Measurements from ENCODE around the gene ONECUT3. TPM values are rescaled to one million over a fixed set of nuclear protein-coding genes. Genes with fewer than 3 reads are reported as not detected.

ONECUT3 gene
- total RNA-seq, 1 experiment from 2014 or later = 20.0 TPM

DNA sequence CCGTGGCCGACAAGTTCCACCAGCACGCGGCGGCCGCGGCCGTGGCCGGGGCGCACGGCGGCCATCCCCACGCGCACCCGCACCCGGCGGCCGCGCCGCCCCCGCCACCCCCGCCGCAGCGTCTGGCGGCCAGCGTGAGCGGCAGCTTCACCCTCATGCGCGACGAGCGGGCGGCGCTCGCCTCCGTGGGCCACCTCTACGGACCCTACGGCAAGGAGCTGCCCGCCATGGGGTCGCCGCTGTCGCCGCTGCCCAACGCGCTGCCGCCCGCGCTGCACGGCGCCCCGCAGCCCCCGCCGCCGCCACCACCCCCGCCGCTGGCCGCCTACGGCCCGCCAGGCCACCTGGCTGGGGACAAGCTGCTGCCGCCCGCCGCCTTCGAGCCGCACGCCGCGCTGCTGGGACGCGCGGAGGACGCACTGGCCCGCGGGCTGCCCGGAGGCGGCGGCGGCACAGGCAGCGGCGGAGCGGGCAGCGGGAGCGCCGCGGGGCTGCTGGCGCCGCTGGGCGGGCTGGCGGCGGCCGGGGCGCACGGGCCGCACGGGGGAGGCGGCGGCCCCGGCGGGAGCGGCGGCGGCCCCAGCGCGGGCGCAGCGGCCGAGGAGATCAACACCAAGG, 821 bp downstream of the ONECUT3 start:
- H3K4me1 Mint-ChIP-seq (ENCODE audit: low read depth, unreplicated experiment) = peaks cover 9% of the 10 kb centered on the region
- H3K27me3 Mint-ChIP-seq (ENCODE audit: unreplicated experiment) = no peaks in the 10 kb centered on the region
- no peaks in the 10 kb centered on the region for H3K9me3 Mint-ChIP-seq (ENCODE audit: low read depth, unreplicated experiment)
- peaks cover 63% of the 10 kb centered on the region for H3K36me3 Mint-ChIP-seq (ENCODE audit: insufficient read depth, unreplicated experiment)
- no peak for DNase-seq
- CTCF ChIA-PET = no interaction called here
- intact Hi-C loops (cut with micrococcal nuclease; ENCODE audit: unreplicated experiment) = no loop called here
- H3K27ac Mint-ChIP-seq (ENCODE audit: unreplicated experiment) = no peak overlapping the region
- H3K4me3 Mint-ChIP-seq (ENCODE audit: low read depth, unreplicated experiment) = peak overlapping the region; percentile 80
- TF ChIP-seq, protein P1, sequence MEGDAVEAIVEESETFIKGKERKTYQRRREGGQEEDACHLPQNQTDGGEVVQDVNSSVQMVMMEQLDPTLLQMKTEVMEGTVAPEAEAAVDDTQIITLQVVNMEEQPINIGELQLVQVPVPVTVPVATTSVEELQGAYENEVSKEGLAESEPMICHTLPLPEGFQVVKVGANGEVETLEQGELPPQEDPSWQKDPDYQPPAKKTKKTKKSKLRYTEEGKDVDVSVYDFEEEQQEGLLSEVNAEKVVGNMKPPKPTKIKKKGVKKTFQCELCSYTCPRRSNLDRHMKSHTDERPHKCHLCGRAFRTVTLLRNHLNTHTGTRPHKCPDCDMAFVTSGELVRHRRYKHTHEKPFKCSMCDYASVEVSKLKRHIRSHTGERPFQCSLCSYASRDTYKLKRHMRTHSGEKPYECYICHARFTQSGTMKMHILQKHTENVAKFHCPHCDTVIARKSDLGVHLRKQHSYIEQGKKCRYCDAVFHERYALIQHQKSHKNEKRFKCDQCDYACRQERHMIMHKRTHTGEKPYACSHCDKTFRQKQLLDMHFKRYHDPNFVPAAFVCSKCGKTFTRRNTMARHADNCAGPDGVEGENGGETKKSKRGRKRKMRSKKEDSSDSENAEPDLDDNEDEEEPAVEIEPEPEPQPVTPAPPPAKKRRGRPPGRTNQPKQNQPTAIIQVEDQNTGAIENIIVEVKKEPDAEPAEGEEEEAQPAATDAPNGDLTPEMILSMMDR (IDR thresholded peaks at IDR 0.05; ENCODE audit: unreplicated experiment) = no peak
- no TSS peak for BruUV-seq (replicated peaks)

- peak; percentile 55 for DNase-seq
- Mint-ChIP-seq H3K27ac (ENCODE audit: unreplicated experiment) (peak overlapping the region; percentile 74), H3K9me3 (ENCODE audit: low read depth, unreplicated experiment) (no peaks in the 10 kb centered on the region), H3K27me3 (ENCODE audit: unreplicated experiment) (no peaks in the 10 kb centered on the region), H3K4me3 (ENCODE audit: low read depth, unreplicated experiment) (peak overlapping the region; percentile 80), H3K36me3 (ENCODE audit: insufficient read depth, unreplicated experiment) (peaks cover 64% of the 10 kb centered on the region), H3K4me1 (ENCODE audit: low read depth, unreplicated experiment) (peaks cover 9% of the 10 kb centered on the region)
- CTCF ChIA-PET = no interaction called here
- intact Hi-C loops (cut with micrococcal nuclease; ENCODE audit: unreplicated experiment) = loop anchor here (5.0 kb wide), 1 partner anchor 78 kb away; no protein-coding TSS in a partner anchor
- TF ChIP-seq, protein P1 (IDR thresholded peaks at IDR 0.05; ENCODE audit: unreplicated experiment) = no peak
- no TSS peak for BruUV-seq (replicated peaks)
Observed at GRCh38 chr19:1754636-1755466, 1.5 kb downstream of the ONECUT3 start.

GRCh38 chr19:1755467-1756171, 2.3 kb downstream of the ONECUT3 start:
- peak overlapping the region; percentile 74 for H3K27ac Mint-ChIP-seq (ENCODE audit: unreplicated experiment)
- H3K4me3 Mint-ChIP-seq (ENCODE audit: low read depth, unreplicated experiment) = peak overlapping the region; percentile 80
- BruUV-seq (replicated peaks) = no TSS peak

GRCh38 chr19:1756264-1756663, 3.0 kb downstream of the ONECUT3 start:
- intact Hi-C loops (cut with micrococcal nuclease; ENCODE audit: unreplicated experiment) = loop anchor here (5.0 kb wide), 1 partner anchor 79 kb away; no protein-coding TSS in a partner anchor
- Mint-ChIP-seq H3K4me3 (ENCODE audit: low read depth, unreplicated experiment) (peak overlapping the region; percentile 80), H3K27me3 (ENCODE audit: unreplicated experiment) (no peaks in the 10 kb centered on the region), H3K27ac (ENCODE audit: unreplicated experiment) (peak overlapping the region; percentile 74), H3K36me3 (ENCODE audit: insufficient read depth, unreplicated experiment) (peaks cover 67% of the 10 kb centered on the region), H3K4me1 (ENCODE audit: low read depth, unreplicated experiment) (peaks cover 9% of the 10 kb centered on the region), H3K9me3 (ENCODE audit: low read depth, unreplicated experiment) (no peaks in the 10 kb centered on the region)
- no TSS peak for BruUV-seq (replicated peaks)
- no peak for DNase-seq
- TF ChIP-seq, protein P1 (IDR thresholded peaks at IDR 0.05; ENCODE audit: unreplicated experiment) = no peak
- CTCF ChIA-PET = interaction anchor here (0.7 to 1.2 kb wide), 2 partner anchors 10 to 267 kb away, joined by 3 read pairs; no protein-coding TSS in a partner anchor

More at GRCh38 chr19:1755467-1756171, 2.3 kb downstream of the ONECUT3 start:
- DNase-seq = no peak
- H3K36me3 Mint-ChIP-seq (ENCODE audit: insufficient read depth, unreplicated experiment) = peaks cover 61% of the 10 kb centered on the region
- TF ChIP-seq, protein P1 (IDR thresholded peaks at IDR 0.05; ENCODE audit: unreplicated experiment) = no peak
- H3K9me3 Mint-ChIP-seq (ENCODE audit: low read depth, unreplicated experiment) = no peaks in the 10 kb centered on the region
- intact Hi-C loops (cut with micrococcal nuclease; ENCODE audit: unreplicated experiment) = loop anchor here (5.0 kb wide), 1 partner anchor 78 kb away; no protein-coding TSS in a partner anchor
- H3K4me1 Mint-ChIP-seq (ENCODE audit: low read depth, unreplicated experiment) = peaks cover 9% of the 10 kb centered on the region
- H3K27me3 Mint-ChIP-seq (ENCODE audit: unreplicated experiment) = no peaks in the 10 kb centered on the region
- CTCF ChIA-PET = interaction anchor here (0.7 to 1.2 kb wide), 2 partner anchors 9 to 267 kb away, joined by 3 read pairs; no protein-coding TSS in a partner anchor

All from Calu3 (cell line).